Transverse colon (tissue), 4 donors: ENCODE measurements around the gene PCP4L1. TPM values are rescaled to one million over a fixed set of nuclear protein-coding genes. Genes with fewer than 3 reads are reported as not detected.

Experiments used
- DNase-seq: peaks from one replicate; pipeline ENCODE4 v3.0.0-alpha.2; 2019
- H3K27ac ChIP-seq, 4 donors: fragments of 200-600 bp; sonication (generic); 2 replicates each; pipeline ENCODE4 v1.5.1; 2016 to 2018; ENCODE audit warnings: inconsistent platforms in 4 of 4
- H3K27me3 ChIP-seq: fragments of 200-600 bp; sonication (generic); 2 replicates; pipeline ENCODE4 v1.5.1; 2017; ENCODE audit warnings: inconsistent platforms
- H3K36me3 ChIP-seq, 4 donors: fragments of 200-600 bp; sonication (generic); 2 replicates each; pipeline ENCODE4 v1.5.1; 2017 to 2019; ENCODE audit warnings: inconsistent platforms in 4 of 4
- H3K4me1 ChIP-seq, 4 donors: fragments of 200-600 bp; sonication (generic); 2 replicates each; pipeline ENCODE4 v1.5.1; 2017 to 2020; ENCODE audit warnings: inconsistent platforms in 4 of 4
- H3K4me3 ChIP-seq, 4 donors: fragments of 200-600 bp; sonication (generic); 1 replicate in 1 of 4; 2 replicates in 3 of 4; pipeline versions ENCODE4 v1.5.1 to v1.6.1; 2017 to 2019; ENCODE audit warnings: inconsistent platforms in 4 of 4
- H3K9me3 ChIP-seq, 2 donors: fragments of 200-600 bp; sonication (generic); 2 replicates each; pipeline ENCODE4 v1.5.1; 2017 to 2019; ENCODE audit warnings: inconsistent platforms in 2 of 2
- CTCF ChIP-seq, 5 experiments: fragments of 200-600 bp in 3 of 5; fragments of 450-650 bp in 2 of 5; sonication (generic) in 3 of 5; IDR thresholded peaks; 1 replicate in 2 of 5; 2 replicates in 3 of 5; pipeline ENCODE4 v1.5.1; 2016 to 2017; ENCODE audit warnings: antibody characterized with exemption in 5 of 5, inconsistent platforms in 3 of 5, mild to moderate bottlenecking in 2 of 5, moderate library complexity in 1 of 5
- EP300 ChIP-seq: sonication (generic); formaldehyde crosslinking; IDR thresholded peaks from one replicate; pipeline ENCODE4 v1.6.1; 2017; ENCODE audit warnings: antibody characterized with exemption, low read depth
- POLR2A ChIP-seq: fragments of 450-650 bp; IDR thresholded peaks from one replicate; pipeline ENCODE4 v1.6.1; 2016; ENCODE audit warnings: antibody characterized with exemption, mild to moderate bottlenecking, moderate library complexity
- POLR2AphosphoS5 ChIP-seq, 3 donors: sonication (generic); formaldehyde crosslinking; IDR thresholded peaks; one replicate each; pipeline ENCODE4 v1.6.1; 2016; ENCODE audit warnings: antibody characterized with exemption in 3 of 3
- WGBS, 2 donors: methylation state at CpG; one replicate each; pipeline ENCODE4 v1.1.5; 2018; ENCODE audit warnings: low coverage in 1 of 2; 5-methylcytosine and 5-hydroxymethylcytosine counted together
- in situ Hi-C, 4 donors: fragments of 200-750 bp; cut with MboI; loops; one replicate each; pipeline versions ENCODE4 v1.15.0 to v1.15.1; 2017; ENCODE audit warnings: low sequenced_read_pairs in 3 of 4, low pct_ligation_motif_present in 1 of 4, low pct_unique_long_range_greater_than_20kb in 1 of 4
- intact Hi-C: fragments of 100-400 bp; cut with DNase I; formaldehyde crosslinking; loops from one replicate; pipeline ENCODE4 v1.15.1; 2023; ENCODE audit warnings: low total_unique reads
- total RNA-seq, 4 donors: library from RNA; depleted of rRNA; stranded (reverse); fragments of >200 nt; gene quantifications; one replicate each; pipeline ENCODE4 v1.1.0, GENCODE V29; 2016

The PCP4L1 gene
- 1 to 10 TPM in 2 of 4 donors, not detected in 2; 1.8 to 2.1 TPM for total RNA-seq

DNA sequence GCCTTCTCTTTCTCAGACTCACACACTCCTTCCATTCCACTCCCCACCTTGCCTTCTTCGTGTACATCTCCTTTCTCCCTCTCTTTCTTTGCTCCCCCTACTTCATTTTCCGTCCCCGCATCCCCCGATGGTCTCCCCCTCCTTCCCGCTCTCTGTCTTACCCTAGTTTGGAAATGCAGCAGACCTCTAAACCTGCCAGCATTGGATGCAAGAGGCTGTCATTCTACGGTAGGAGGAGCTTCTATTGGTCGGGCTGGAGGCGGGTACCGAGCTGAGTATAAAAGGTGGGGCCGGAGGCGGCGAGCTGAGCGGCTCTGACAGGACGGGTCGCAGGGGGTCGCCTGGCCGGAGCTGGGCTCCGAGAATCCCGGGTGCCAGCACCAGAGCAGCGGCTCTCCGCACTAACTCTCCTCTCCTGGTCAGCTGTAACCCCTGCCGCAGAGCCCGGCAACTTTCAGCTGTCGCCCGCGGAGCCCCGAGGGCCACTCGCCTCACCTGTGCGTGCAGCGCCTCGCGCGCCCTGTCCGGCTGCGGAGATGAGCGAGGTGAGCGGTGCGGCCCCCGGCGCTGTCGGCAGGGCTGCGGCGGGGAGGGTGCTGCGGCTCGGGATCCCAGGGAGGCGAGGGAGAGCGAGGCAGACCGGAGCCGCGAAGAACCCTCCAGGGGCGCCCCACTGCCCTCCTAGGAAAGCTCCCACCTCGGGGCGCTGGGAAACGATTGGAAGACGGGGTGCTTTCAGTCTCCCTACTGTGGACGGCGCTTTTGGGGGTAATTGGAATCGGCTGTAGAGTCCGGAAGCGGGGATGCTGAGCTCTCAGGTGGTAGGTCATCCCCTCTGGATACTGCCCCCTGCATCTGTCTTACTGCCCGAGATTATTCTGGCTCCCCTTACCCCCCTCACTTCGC lies at the start of gene PCP4L1:
TSS of gene PCP4L1 (plus strand) at position 307 of the 906 bp plus-strand sequence. CDS start at position 537, 230 bp downstream.
- intact Hi-C loops: no loop called here
- Histone ChIP-seq H3K4me3 (peak within 1 kb of the TSS; percentile 25 to 69 (median 36)), H3K9me3 (peaks cover 3 to 10% of the 10 kb centered on the region in 2 donors), H3K27me3 (peaks cover 48% of the 10 kb centered on the region), H3K4me1 (peaks cover 0 to 18% (median 8%) of the 10 kb centered on the region in 4 donors), H3K27ac (peak within 1 kb of the TSS in 2 of 4 donors; percentile 21 to 31), H3K36me3 (no peaks in the 10 kb centered on the region)
- WGBS, 2 donors: 5 to 9% methylated on average over 4 to 44 of the region's 62 CpGs
- TF ChIP-seq POLR2AphosphoS5 (IDR thresholded peaks at IDR 0.05) (peak in 1 of 3 donors; percentile 39), EP300 (no peak)
- DNase-seq: peak; percentile 37
- in situ Hi-C loops: no loop called here

- TF ChIP-seq CTCF (IDR thresholded peaks at IDR 0.05) (peak; percentile 83 to 89 (median 86)), POLR2AphosphoS5 (IDR thresholded peaks at IDR 0.05) (no peak)
- no peaks in the 10 kb centered on the region for H3K27me3 ChIP-seq
- intact Hi-C loops: loop anchor here (5.0 kb wide), 1 partner anchor 177 kb away; no protein-coding TSS in a partner anchor
- no peak overlapping the region for H3K4me3 ChIP-seq
- H3K36me3 ChIP-seq: peaks cover 0 to 74% (median 31%) of the 10 kb centered on the region in 4 donors
- WGBS, 2 donors: 39 to 40% methylated on average over 4 to 11 of the region's 11 CpGs
- no peaks in the 10 kb centered on the region for H3K9me3 ChIP-seq
- H3K27ac ChIP-seq: peak overlapping the region; percentile 7 to 80 (median 47)
- peak; percentile 76 for DNase-seq
- in situ Hi-C loops: loop anchor here in 1 of 4 donors (25.0 kb wide), 1 partner anchor 177 kb away; no protein-coding TSS in a partner anchor
- H3K4me1 ChIP-seq: peaks cover 4 to 37% (median 8%) of the 10 kb centered on the region in 4 donors
These were observed 48.6 kb upstream of the PCP4L1 start for GRCh38 chr1:161209790-161210409.

DNA sequence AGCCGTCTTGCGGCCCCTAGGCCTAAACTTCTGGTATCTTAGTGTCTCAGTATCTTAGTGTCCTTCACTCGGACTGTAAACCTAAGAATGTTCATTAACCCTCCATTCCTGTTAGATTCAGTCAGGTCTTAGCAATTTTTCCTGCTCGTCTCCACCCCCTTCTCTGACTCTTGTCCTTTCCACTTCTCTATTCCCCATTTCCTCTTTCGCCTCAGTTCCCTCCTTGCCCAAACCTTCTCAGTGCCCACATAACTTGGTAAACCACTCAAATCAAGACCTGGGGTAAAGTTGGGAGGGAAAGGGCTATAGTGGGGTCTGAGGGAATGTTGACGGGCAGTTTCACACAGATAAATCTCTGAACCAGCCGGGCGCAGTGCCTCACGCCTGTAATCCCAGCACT lies 44.2 kb upstream of the PCP4L1 start:
- Histone ChIP-seq H3K27me3 (no peaks in the 10 kb centered on the region), H3K9me3 (no peaks in the 10 kb centered on the region), H3K4me3 (no peak overlapping the region), H3K27ac (peak overlapping the region; percentile 8 to 74 (median 35)), H3K36me3 (peaks cover 0 to 51% (median 25%) of the 10 kb centered on the region in 4 donors), H3K4me1 (peaks cover 0 to 10% (median 3%) of the 10 kb centered on the region in 4 donors)
- TF ChIP-seq POLR2A (no peak), POLR2AphosphoS5 (IDR thresholded peaks at IDR 0.05) (no peak), CTCF (IDR thresholded peaks at IDR 0.05) (no peak), EP300 (no peak)
- intact Hi-C loops (no loop called here), in situ Hi-C loops (loop anchor here in 1 of 4 donors (25.0 kb wide), 1 partner anchor 173 kb away; no protein-coding TSS in a partner anchor)
- no peak for DNase-seq
- WGBS, 2 donors: 80 to 95% methylated on average over 3 to 9 of the region's 9 CpGs

GRCh38 chr1:161215076-161215475 lies 43.5 kb upstream of the PCP4L1 start, which contains the start of gene FCER1G:
TSS of gene FCER1G (plus strand) at chr1:161215295. CDS start at chr1:161215322, 27 bp downstream.
- WGBS, 2 donors: 67 to 83% methylated on average over 6 to 10 of the region's 10 CpGs
- TF ChIP-seq CTCF (IDR thresholded peaks at IDR 0.05) (no peak), EP300 (no peak), POLR2AphosphoS5 (IDR thresholded peaks at IDR 0.05) (peak; percentile 21 to 79 (median 49)), POLR2A (peak; percentile 50)
- peak within 1 kb of the TSS; percentile 41 to 74 (median 48) for H3K27ac ChIP-seq
- peaks cover 0 to 46% (median 23%) of the 10 kb centered on the region in 4 donors for H3K36me3 ChIP-seq
- H3K9me3 ChIP-seq: no peaks in the 10 kb centered on the region
- H3K27me3 ChIP-seq: no peaks in the 10 kb centered on the region
- intact Hi-C loops: no loop called here
- in situ Hi-C loops: loop anchor here in 1 of 4 donors (25.0 kb wide), 1 partner anchor 172 kb away; no protein-coding TSS in a partner anchor
- peak; percentile 50 for DNase-seq
- H3K4me3 ChIP-seq: peak within 1 kb of the TSS in 2 of 4 donors; percentile 4 to 36
- H3K4me1 ChIP-seq: peaks cover 0 to 3% (median 1%) of the 10 kb centered on the region in 4 donors
